Ishikawa (cell line): Measurements from ENCODE around the gene CHCHD6.

ENCODE experiments used
- CEBPB ChIP-seq: IDR thresholded peaks from 2 replicates; pipeline ENCODE4 v1.6.1; 2012
- CREB1 ChIP-seq: IDR thresholded peaks from 2 replicates; pipeline ENCODE4 v1.6.1; 2012; ENCODE audit warnings: low read depth
- EGR1 ChIP-seq: IDR thresholded peaks from 2 replicates; pipeline ENCODE4 v1.6.1; 2012
- EP300 ChIP-seq: IDR thresholded peaks from 2 replicates; pipeline ENCODE4 v1.6.1; 2012; ENCODE audit warnings: borderline replicate concordance
- FOXM1 ChIP-seq: IDR thresholded peaks from 2 replicates; pipeline ENCODE4 v1.6.1; 2012; ENCODE audit warnings: low read depth, borderline replicate concordance
- MAX ChIP-seq: IDR thresholded peaks from 2 replicates; pipeline ENCODE4 v1.6.1; 2012
- NFIC ChIP-seq: IDR thresholded peaks from 2 replicates; pipeline ENCODE4 v1.6.1; 2012
- RAD21 ChIP-seq: IDR thresholded peaks from 2 replicates; pipeline ENCODE4 v1.6.1; 2012; ENCODE audit warnings: low read depth
- REST ChIP-seq: IDR thresholded peaks from 2 replicates; pipeline ENCODE4 v1.6.1; 2012; ENCODE audit warnings: low read depth, mild to moderate bottlenecking
- TAF1 ChIP-seq: IDR thresholded peaks from 2 replicates; pipeline ENCODE4 v1.6.1; 2012; ENCODE audit warnings: low read depth, mild to moderate bottlenecking
- TCF12 ChIP-seq: IDR thresholded peaks from 2 replicates; pipeline ENCODE4 v1.6.1; 2012; ENCODE audit warnings: low read depth
- TEAD4 ChIP-seq: IDR thresholded peaks from 2 replicates; pipeline ENCODE4 v1.6.1; 2012
- YY1 ChIP-seq: IDR thresholded peaks from 2 replicates; pipeline ENCODE4 v1.6.1; 2012; ENCODE audit warnings: low read depth
- ZBTB7A ChIP-seq: IDR thresholded peaks from 2 replicates; pipeline ENCODE4 v1.6.1; 2012; ENCODE audit warnings: low read depth
- TF ChIP-seq, protein P1 (sequence below): IDR thresholded peaks from 2 replicates; pipeline ENCODE4 v1.6.1; 2012

CHCHD6 gene

GRCh38 chr3:126968391-126969390, 264.7 kb downstream of the CHCHD6 start:
- TF ChIP-seq REST: no peak
- TF ChIP-seq TCF12: no peak
- no peak for TF ChIP-seq YY1
- TF ChIP-seq, protein P1, sequence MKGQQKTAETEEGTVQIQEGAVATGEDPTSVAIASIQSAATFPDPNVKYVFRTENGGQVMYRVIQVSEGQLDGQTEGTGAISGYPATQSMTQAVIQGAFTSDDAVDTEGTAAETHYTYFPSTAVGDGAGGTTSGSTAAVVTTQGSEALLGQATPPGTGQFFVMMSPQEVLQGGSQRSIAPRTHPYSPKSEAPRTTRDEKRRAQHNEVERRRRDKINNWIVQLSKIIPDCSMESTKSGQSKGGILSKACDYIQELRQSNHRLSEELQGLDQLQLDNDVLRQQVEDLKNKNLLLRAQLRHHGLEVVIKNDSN: no peak
- TF ChIP-seq RAD21: no peak
- no peak for TF ChIP-seq NFIC
- no peak for TF ChIP-seq EGR1

- no peak for TF ChIP-seq EP300
- TF ChIP-seq MAX: no peak
- TF ChIP-seq NFIC: no peak
- no peak for TF ChIP-seq CREB1
- no peak for TF ChIP-seq TAF1
Measured at GRCh38 chr3:126969586-126969985, 265.5 kb downstream of the CHCHD6 start.

DNA sequence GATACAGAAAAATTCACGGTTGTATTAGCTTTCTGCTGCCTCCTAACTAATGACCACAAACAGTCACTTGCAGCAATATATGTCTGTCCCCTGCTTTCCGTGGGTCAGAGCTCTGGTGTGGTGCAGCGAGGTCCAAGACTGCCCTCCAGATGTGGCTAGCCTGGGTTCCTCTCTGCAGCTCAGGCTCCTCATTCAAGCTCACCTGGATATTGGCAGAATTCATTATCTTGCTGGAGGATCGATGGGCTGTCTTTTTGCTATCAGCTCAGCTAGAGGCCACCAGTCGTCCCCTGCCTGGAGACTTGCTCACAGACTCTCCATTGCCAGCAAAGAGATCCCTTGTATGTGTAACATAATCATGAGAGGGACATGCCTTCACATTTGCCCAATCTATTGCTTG, 266.1 kb downstream of the CHCHD6 start:
- no peak for TF ChIP-seq EGR1
- no peak for TF ChIP-seq EP300
- no peak for TF ChIP-seq REST
- no peak for TF ChIP-seq CREB1
- TF ChIP-seq TEAD4: no peak
- no peak for TF ChIP-seq NFIC
- TF ChIP-seq RAD21: no peak
- TF ChIP-seq TCF12: no peak
- TF ChIP-seq, protein P1: no peak
- no peak for TF ChIP-seq YY1

DNA sequence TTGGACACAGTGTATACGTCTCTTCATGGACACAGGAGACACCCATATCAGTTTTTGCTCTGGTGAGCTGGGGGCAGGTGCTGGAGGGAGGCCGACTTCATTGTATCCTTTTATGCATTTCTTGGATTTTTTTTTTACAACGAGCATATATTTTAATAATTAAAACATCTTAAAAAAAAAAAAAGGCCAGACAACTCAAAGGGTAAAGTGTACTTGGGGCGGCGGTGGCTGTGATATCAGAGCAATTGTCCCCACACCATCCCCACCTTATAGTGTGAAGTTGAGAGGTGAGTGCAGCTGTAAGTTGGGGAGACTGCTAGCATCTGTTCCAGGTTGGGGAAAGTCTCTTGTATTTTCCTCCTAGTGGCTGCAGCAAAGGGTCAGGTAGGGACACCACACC, 266.9 kb downstream of the CHCHD6 start:
- TF ChIP-seq YY1 (no peak), TEAD4 (no peak), EGR1 (no peak), CREB1 (no peak), FOXM1 (no peak), REST (no peak), TCF12 (no peak), NFIC (no peak), MAX (no peak), RAD21 (no peak), ZBTB7A (no peak), EP300 (no peak), TAF1 (no peak), CEBPB (no peak)
- TF ChIP-seq, protein P1: no peak
